Activated CD4-positive, CD25-positive, alpha-beta regulatory T cell treated with anti-CD3 and anti-CD28 coated beads, Interleukin-2, amount 50 U/mL, for 72 hours (primary cell): ENCODE measurements around the gene SCN9A.
"Not testable (repeated sequence)": the region's sequence is repeated elsewhere in the genome, so short reads cannot be mapped to it uniquely, and the experiment has no call there.

ENCODE experiments used
- DNase-seq: peaks from one replicate; pipeline ENCODE4 v3.0.0; 2021

SCN9A gene

GRCh38 chr2:166239548-166239947 lies 136.2 kb downstream of the SCN9A start:
- no peak for DNase-seq

GRCh38 chr2:166238176-166238575 lies 137.6 kb downstream of the SCN9A start:
- no peak for DNase-seq

- DNase-seq, result no peak
Measured at GRCh38 chr2:166234112-166234846, 141.5 kb downstream of the SCN9A start.

GRCh38 chr2:166233244-166233643 lies 142.5 kb downstream of the SCN9A start:
- DNase-seq, result no peak

- no peak for DNase-seq
Measured at GRCh38 chr2:166230724-166231070, 145.0 kb downstream of the SCN9A start.

- DNase-seq, result no peak
Measured at GRCh38 chr2:166230024-166230723, 145.6 kb downstream of the SCN9A start.

GRCh38 chr2:166229678-166230023 lies 146.1 kb downstream of the SCN9A start:
- DNase-seq, result no peak

- DNase-seq, result no peak
Measured at GRCh38 chr2:166224197-166224596, 151.5 kb downstream of the SCN9A start.

- DNase-seq, result no peak
Measured at GRCh38 chr2:166223298-166223697, 152.4 kb downstream of the SCN9A start.

GRCh38 chr2:166211079-166211478 lies 164.7 kb downstream of the SCN9A start:
- DNase-seq, result no peak

- not testable (repeated sequence) for DNase-seq
Measured at GRCh38 chr2:166209944-166210343, 165.8 kb downstream of the SCN9A start.

GRCh38 chr2:166209367-166209766 lies 166.4 kb downstream of the SCN9A start:
- DNase-seq, result not testable (repeated sequence)

GRCh38 chr2:166206153-166206552 lies 169.6 kb downstream of the SCN9A start:
- DNase-seq, result not testable (repeated sequence)

- DNase-seq, result no peak
Measured at GRCh38 chr2:166202778-166203177, 173.0 kb downstream of the SCN9A start.

GRCh38 chr2:166197446-166197845 lies 178.3 kb downstream of the SCN9A start:
- DNase-seq, result no peak

- DNase-seq, result no peak
Measured at GRCh38 chr2:166193407-166193806, 182.3 kb downstream of the SCN9A start.

- DNase-seq, result no peak
Measured at GRCh38 chr2:166188084-166188483, 187.7 kb downstream of the SCN9A start.

GRCh38 chr2:166184789-166185188 lies 191.0 kb downstream of the SCN9A start:
- DNase-seq, result no peak

GRCh38 chr2:166181813-166182154 lies 194.0 kb downstream of the SCN9A start:
- no peak for DNase-seq

GRCh38 chr2:166180951-166181812 lies 194.6 kb downstream of the SCN9A start:
- DNase-seq, result no peak

- no peak for DNase-seq
Measured at GRCh38 chr2:166179201-166179600, 196.5 kb downstream of the SCN9A start.

- no peak for DNase-seq
Measured at GRCh38 chr2:166173263-166173662, 202.5 kb downstream of the SCN9A start.

GRCh38 chr2:166171216-166171615 lies 204.5 kb downstream of the SCN9A start:
- DNase-seq, result no peak

- DNase-seq, result no peak
Measured at GRCh38 chr2:166170356-166170755, 205.4 kb downstream of the SCN9A start.
